Activated naive CD8-positive, alpha-beta T cell treated with anti-CD3 and anti-CD28 coated beads, Interleukin-2, amount 10 ng/mL, durations not matched to agents 7 days and 5 days (primary cell): ENCODE results near the gene TMEM235. TPM values are rescaled to one million over a fixed set of nuclear protein-coding genes. Genes with fewer than 3 reads are reported as not detected.
"Not testable (repeated sequence)": the region's sequence is repeated elsewhere in the genome, so short reads cannot be mapped to it uniquely, and the experiment has no call there.

Source experiments
- ATAC-seq: fragments of 150-1000 bp; cut with Tn5 transposase; one replicate; pipeline ENCODE4 v1.10.0; 2021; ENCODE audit warnings: low read depth, moderate library complexity
- POLR2A ChIA-PET: fragments of 350-600 bp; sonication (Branson Sonifier 250); formaldehyde crosslinking; loops from one replicate; lab custom pipeline; 2021; ENCODE audit warnings: antibody characterized with exemption; lab: Charles Lee
- DNase-seq: peaks from one replicate; pipeline ENCODE4 v3.0.0; 2021
- H3K27ac Mint-ChIP-seq: one replicate; pipeline ENCODE4 v1.8.0; 2022; ENCODE audit warnings: mild to moderate bottlenecking, mixed read lengths
- H3K27me3 Mint-ChIP-seq: one replicate; pipeline ENCODE4 v1.8.0; 2022; ENCODE audit warnings: mild to moderate bottlenecking, moderate library complexity, mixed read lengths
- H3K36me3 Mint-ChIP-seq: one replicate; pipeline ENCODE4 v1.8.0; 2021; ENCODE audit warnings: mild to moderate bottlenecking, mixed read lengths
- H3K4me1 Mint-ChIP-seq: one replicate; pipeline ENCODE4 v1.8.0; 2021; ENCODE audit warnings: mixed read lengths
- H3K4me3 Mint-ChIP-seq: one replicate; pipeline ENCODE4 v1.8.0; 2022; ENCODE audit warnings: mild to moderate bottlenecking, moderate library complexity, mixed read lengths
- H3K9me3 Mint-ChIP-seq: one replicate; pipeline ENCODE4 v1.8.0; 2021; ENCODE audit warnings: mixed read lengths
- total RNA-seq, 2 experiments: library from RNA; stranded (reverse); gene quantifications; one replicate each; pipeline ENCODE4 v1.2.3, GENCODE V29; 2021

TMEM235 gene
- total RNA-seq, 2 experiments from 2014 or later, result not detected

- Mint-ChIP-seq H3K9me3 (peaks cover 3% of the 10 kb centered on the region), H3K36me3 (no peaks in the 10 kb centered on the region), H3K27ac (no peak overlapping the region), H3K4me3 (no peak overlapping the region), H3K27me3 (peaks cover 20% of the 10 kb centered on the region), H3K4me1 (peaks cover 30% of the 10 kb centered on the region)
- DNase-seq (no peak), ATAC-seq (no peak)
- POLR2A ChIA-PET, result interaction anchor here (2.2 kb wide), 1 partner anchor 110 kb away, joined by 8 read pairs; the partner anchor contains the start of gene SOCS3
Observed at GRCh38 chr17:78249818-78250806, 18.7 kb downstream of the TMEM235 start.

GRCh38 chr17:78250891-78251772, 19.7 kb downstream of the TMEM235 start:
- no peaks in the 10 kb centered on the region for H3K9me3 Mint-ChIP-seq
- H3K27ac Mint-ChIP-seq, result peak overlapping the region; percentile 51
- peak; percentile 89 for DNase-seq
- no peaks in the 10 kb centered on the region for H3K36me3 Mint-ChIP-seq
- H3K4me1 Mint-ChIP-seq, result peaks cover 30% of the 10 kb centered on the region
- POLR2A ChIA-PET, result interaction anchor here (0.8 to 2.2 kb wide), 4 partner anchors 8 to 170 kb away, joined by 3 to 8 read pairs (median 3); partner anchors contain the start of gene SOCS3
- peaks cover 17% of the 10 kb centered on the region for H3K27me3 Mint-ChIP-seq
- H3K4me3 Mint-ChIP-seq, result peak overlapping the region; percentile 71
- peak; percentile 54 for ATAC-seq

DNA sequence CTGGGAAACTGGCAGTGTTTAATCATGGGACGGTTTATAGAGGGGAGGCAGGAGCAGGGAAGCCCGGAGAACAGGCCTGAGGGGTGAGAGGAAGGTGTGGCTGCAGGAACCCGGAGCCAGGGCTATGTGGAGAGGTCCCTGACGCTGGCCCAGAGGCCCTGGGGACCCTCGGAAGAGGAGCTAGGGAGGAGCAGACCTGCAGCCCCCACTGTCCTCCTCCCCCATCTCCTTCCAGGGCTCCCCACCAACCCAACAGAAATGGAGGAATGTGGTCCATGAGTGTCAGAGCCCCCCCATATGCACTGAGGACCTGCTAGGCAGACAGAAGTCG, 20.3 kb downstream of the TMEM235 start:
- H3K4me1 Mint-ChIP-seq, result peaks cover 30% of the 10 kb centered on the region
- POLR2A ChIA-PET, result interaction anchor here (0.8 to 2.2 kb wide), 5 partner anchors 9 to 170 kb away, joined by 3 to 8 read pairs (median 3); partner anchors contain the start of gene SOCS3

DNA sequence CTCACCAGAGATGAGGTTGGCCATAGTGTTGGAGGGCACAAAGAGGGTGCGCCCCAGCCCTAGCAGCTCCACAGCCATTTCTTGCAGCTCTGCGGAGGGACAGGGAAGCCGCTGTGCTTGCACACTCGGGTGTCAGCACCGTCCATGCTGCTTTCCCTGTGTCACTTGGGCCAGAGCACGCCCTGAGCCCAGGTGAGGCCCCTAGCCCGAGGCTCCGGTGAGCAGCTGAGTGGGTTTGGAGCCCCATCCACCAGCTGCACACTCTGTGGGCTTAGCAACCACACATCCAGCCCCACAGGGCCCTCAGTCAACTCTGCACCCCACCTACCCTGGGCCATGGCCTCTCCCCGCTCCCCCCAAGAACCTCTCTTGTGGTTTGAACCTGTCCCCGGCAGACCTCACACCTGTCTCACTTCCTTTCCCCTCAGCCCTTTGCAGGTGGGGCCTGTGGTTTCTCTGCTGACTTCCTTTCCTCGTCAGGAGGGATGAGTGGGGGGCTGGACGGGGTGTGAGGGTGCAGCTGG, 20.7 kb downstream of the TMEM235 start:
- Mint-ChIP-seq H3K9me3 (no peaks in the 10 kb centered on the region), H3K36me3 (no peaks in the 10 kb centered on the region), H3K27me3 (peaks cover 10% of the 10 kb centered on the region), H3K27ac (peak overlapping the region; percentile 72), H3K4me3 (peak overlapping the region; percentile 71), H3K4me1 (peaks cover 30% of the 10 kb centered on the region)
- DNase-seq (peak; percentile 80), ATAC-seq (peak; percentile 74)
- POLR2A ChIA-PET, result interaction anchor here (0.5 to 2.2 kb wide), 6 partner anchors 9 to 169 kb away, joined by 3 to 8 read pairs (median 3); partner anchors contain the start of genes SOCS3 and TMC8

More for the DNA sequence above, 20.3 kb downstream of the TMEM235 start:
- Mint-ChIP-seq H3K9me3 (no peaks in the 10 kb centered on the region), H3K27ac (peak overlapping the region; percentile 51), H3K4me3 (peak overlapping the region; percentile 71), H3K36me3 (no peaks in the 10 kb centered on the region), H3K27me3 (peaks cover 14% of the 10 kb centered on the region)
- DNase-seq (no peak), ATAC-seq (no peak)

DNA sequence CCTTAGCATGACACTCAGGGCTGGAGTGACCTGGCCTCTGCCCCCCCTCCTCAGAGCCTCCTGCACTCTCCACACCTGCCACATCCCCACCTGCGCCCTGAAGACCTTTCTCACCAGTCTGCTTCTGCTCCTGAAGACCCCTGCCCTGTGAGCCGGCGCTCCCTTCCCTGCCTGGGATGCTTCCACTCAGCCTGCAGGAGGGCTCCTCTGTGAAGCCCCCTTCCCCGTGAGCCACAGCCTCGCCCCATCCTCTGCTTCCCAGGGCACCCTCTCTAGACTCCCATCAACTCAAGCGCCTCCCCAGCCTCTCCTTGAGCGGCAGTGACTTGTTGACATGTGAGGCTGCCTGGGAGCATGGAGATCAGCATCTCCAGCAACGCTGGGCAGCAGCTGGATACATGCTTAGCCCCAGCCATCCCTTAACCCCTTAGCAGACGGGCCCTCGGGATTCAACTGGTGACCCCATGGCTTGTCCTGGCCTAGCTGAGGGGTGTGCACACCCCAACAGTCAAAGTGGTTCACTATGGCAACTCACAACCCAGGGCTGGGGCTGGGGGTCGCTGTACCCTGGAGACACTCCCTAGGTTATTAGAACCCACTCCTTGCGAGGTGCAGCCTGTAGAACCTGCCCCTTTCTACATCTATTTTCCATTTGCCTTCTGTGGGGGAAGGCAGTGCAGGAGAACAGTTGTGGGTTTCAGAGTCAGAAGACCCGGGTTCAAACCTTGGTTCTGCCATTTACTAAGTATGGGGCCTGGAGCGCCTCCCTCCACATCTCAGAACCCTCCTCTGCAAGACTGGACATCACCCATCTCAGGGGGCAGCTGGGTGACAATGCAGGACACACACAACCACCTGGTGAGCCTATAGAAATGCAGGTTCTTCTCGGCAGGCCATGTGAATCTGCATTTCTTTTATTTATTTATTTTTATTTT, 21.5 kb downstream of the TMEM235 start:
- DNase-seq (no peak), ATAC-seq (peak; percentile 32)
- H3K27me3 Mint-ChIP-seq, result peaks cover 7% of the 10 kb centered on the region
- H3K4me3 Mint-ChIP-seq, result peak overlapping the region; percentile 71
- POLR2A ChIA-PET, result interaction anchor here (0.5 to 2.2 kb wide), 4 partner anchors 107 to 134 kb away, joined by 3 to 8 read pairs (median 3); partner anchors contain the start of genes SOCS3 and TMC8
- no peaks in the 10 kb centered on the region for H3K36me3 Mint-ChIP-seq
- no peaks in the 10 kb centered on the region for H3K9me3 Mint-ChIP-seq
- peaks cover 33% of the 10 kb centered on the region for H3K4me1 Mint-ChIP-seq
- H3K27ac Mint-ChIP-seq, result peak overlapping the region; percentile 72

GRCh38 chr17:78253636-78253945, 22.2 kb downstream of the TMEM235 start:
- DNase-seq, ATAC-seq, H3K9me3 Mint-ChIP-seq, POLR2A ChIA-PET, H3K36me3 Mint-ChIP-seq, H3K27me3 Mint-ChIP-seq: not testable (repeated sequence)
- Mint-ChIP-seq H3K27ac (peak overlapping the region; percentile 34), H3K4me1 (peaks cover 35% of the 10 kb centered on the region), H3K4me3 (peak overlapping the region; percentile 70)

DNA sequence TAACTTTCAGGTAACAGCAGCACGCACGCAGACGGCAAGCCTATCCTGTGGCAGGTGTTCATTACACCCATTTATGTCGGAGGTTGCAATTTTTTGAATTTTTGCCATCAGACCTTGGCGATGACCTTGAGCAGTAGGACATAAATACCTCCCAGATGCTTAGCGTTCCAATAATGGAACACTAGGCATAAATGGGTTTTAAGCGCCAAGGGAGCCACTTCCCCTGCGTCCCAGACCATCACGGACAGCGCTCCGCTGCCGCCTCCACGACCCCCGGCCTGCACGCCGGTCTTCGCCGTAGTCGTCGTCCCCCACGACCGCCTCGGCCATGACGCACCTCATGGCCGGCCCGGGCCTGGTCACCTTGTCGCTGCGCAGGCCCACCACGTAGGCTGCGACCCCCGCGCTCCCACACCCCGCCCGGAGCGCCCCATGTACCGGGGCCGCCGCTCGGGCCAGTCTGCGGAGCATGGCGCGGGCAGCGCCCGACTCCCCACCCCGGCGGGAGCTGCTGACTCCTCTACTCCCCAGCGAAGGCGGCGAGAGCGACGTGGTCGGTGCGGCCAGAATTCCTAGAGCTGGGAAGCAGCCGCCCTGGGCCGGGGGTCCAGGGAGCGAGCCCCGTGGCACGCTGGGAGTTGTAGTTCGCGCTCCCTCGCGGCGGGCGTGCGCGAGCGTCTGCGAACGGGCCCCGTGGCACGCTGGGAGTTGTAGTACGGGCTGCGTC, 22.7 kb downstream of the TMEM235 start:
- Mint-ChIP-seq H3K27ac (peak overlapping the region; percentile 60), H3K9me3 (no peaks in the 10 kb centered on the region), H3K4me1 (peaks cover 35% of the 10 kb centered on the region), H3K27me3 (peaks cover 7% of the 10 kb centered on the region), H3K36me3 (no peaks in the 10 kb centered on the region), H3K4me3 (peak overlapping the region; percentile 70)
- POLR2A ChIA-PET, result interaction anchor here (1.3 kb wide), 1 partner anchor 296 kb away, joined by 3 read pairs; the partner anchor contains the start of gene TNRC6C
- ATAC-seq (peak; percentile 41), DNase-seq (peak; percentile 85)

DNA sequence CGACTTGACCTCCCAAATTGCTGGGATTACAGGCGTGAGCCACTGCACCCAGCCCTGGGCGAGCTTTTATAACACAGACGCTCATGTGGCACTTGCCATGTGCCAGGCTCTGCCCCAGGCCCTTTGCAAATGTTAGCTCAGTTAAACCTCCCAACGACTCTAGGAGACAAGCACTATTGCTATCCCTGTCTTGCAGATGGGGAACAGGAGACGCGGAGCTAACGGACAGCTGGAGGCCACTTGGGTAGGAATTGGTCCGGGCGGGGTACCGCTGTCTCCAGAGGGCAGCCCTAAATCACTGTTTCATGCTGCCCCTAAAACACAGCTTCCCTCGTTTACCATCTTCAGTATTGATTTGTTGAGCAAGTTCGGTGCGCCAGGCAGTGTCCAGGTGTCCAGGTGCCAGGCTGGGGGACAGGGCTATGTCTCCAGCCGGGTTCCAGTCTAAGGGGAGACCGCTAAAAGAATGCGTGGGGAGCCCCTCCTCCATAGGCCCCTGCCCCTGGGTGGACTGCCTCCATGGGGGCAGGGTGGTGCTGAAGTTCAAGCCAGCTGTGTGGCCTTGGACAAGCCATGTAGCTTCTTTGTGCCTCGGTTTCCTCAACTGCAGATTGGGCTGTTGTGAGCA, 23.7 kb downstream of the TMEM235 start:
- Mint-ChIP-seq H3K4me3 (no peak overlapping the region), H3K27ac (no peak overlapping the region), H3K9me3 (no peaks in the 10 kb centered on the region), H3K4me1 (peaks cover 37% of the 10 kb centered on the region), H3K27me3 (peaks cover 4% of the 10 kb centered on the region), H3K36me3 (no peaks in the 10 kb centered on the region)
- no peak for ATAC-seq
- POLR2A ChIA-PET, result interaction anchor here (1.3 kb wide), 1 partner anchor 297 kb away, joined by 3 read pairs; the partner anchor contains the start of gene TNRC6C
- DNase-seq, result no peak

- Mint-ChIP-seq H3K27me3 (peaks cover 1% of the 10 kb centered on the region), H3K4me1 (peaks cover 33% of the 10 kb centered on the region), H3K9me3 (no peaks in the 10 kb centered on the region), H3K36me3 (no peaks in the 10 kb centered on the region), H3K4me3 (no peak overlapping the region), H3K27ac (no peak overlapping the region)
- POLR2A ChIA-PET, result interaction anchor here (1.1 to 1.2 kb wide), 2 partner anchors 30 to 126 kb away, joined by 3 read pairs; partner anchors contain the start of gene TMC8
- ATAC-seq (no peak), DNase-seq (no peak)
Observed at GRCh38 chr17:78255953-78256706, 24.7 kb downstream of the TMEM235 start.

- Mint-ChIP-seq H3K4me1 (peaks cover 26% of the 10 kb centered on the region), H3K27me3 (peaks cover 1% of the 10 kb centered on the region), H3K9me3 (no peaks in the 10 kb centered on the region), H3K27ac (no peak overlapping the region), H3K36me3 (no peaks in the 10 kb centered on the region), H3K4me3 (no peak overlapping the region)
- ATAC-seq (no peak), DNase-seq (no peak)
- POLR2A ChIA-PET, result interaction anchor here (1.1 to 1.2 kb wide), 2 partner anchors 31 to 127 kb away, joined by 3 read pairs; partner anchors contain the start of gene TMC8
Observed at GRCh38 chr17:78256707-78257591, 25.5 kb downstream of the TMEM235 start.
